ENCODE data around the gene DNM1.

Gene DNM1

DNA sequence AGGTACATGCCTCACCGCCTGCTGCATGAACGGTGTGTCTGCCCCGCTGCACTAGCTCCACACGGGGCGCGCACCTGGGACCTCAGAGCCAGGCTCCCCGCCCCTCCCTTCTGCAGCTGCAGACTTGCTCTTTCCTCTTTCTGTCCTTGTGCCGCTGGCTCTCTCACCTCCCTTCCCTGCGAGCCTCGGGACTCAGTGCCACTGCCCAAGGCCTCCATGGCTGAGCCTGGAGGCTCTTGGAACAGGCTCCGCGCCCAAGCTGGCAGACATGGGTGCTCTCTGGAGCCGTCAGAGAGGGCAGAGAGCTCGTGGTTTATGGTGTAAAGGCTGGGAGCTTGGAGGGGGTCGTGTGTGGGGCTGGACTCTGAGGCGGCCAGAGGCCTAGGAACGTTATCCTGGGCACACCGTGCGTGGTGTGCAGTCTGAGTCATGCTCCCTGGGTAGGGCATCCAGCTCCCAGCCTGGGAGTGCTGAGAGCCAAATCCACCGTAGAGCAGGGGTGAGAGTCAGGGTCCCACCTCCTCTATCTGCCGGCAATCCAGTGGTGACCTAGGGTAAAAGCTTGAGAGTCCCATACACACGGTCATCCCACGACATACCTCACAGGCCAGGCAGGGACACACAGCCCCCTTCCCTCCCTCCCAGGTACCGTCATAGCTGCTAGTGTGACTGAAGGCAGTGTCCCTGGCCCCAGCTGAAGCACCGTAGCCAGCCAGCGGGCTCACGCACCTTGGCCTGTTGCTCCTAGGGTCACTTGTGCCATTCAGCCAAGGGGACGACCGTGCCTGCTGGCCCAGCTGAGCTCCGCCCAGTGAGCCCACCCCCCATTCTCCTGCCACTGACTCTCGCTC lies 50.2 kb downstream of the DNM1 start:
- POLR2A ChIA-PET, result interaction anchor here (0.6 to 2.7 kb wide), 4 partner anchors 8 to 42 kb away, joined by 3 to 7 read pairs (median 4); no protein-coding TSS in a partner anchor
- CTCF ChIA-PET, result interaction anchor here (1.0 to 2.7 kb wide), 6 partner anchors 9 to 136 kb away, joined by 3 to 9 read pairs (median 4); no protein-coding TSS in a partner anchor
- no peak overlapping the region for H3K4me3 ChIP-seq (ENCODE audit: low read depth, low read length)
- TF ChIP-seq CTCF (IDR thresholded peaks at IDR 0.05; ENCODE audit: insufficient read depth, low read length, missing control alignments), result no peak
- no peak for DNase-seq (ENCODE audit: low read depth, low spot score)

DNA sequence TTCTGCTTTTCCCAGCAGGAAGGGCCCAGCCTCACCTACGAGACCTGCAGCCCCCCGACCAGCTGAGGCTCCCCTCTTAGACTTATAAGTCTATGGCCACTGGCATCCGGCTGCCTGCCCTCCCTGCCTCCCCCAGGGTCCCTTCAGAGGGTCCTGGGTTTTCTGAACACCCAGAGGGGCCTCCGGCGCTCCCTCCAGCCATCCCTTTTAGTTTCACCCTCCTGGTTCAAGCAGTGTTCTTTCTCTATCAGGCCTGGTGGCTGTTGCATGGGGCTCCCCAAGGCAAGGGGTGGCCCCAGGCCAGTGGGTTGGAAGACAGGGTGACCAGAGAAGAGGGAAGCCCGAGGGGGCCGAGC lies 50.8 kb downstream of the DNM1 start:
- H3K4me3 ChIP-seq (ENCODE audit: low read depth, low read length), result no peak overlapping the region
- POLR2A ChIA-PET, result interaction anchor here (0.9 to 2.7 kb wide), 3 partner anchors 8 to 20 kb away, joined by 3 to 7 read pairs (median 5); no protein-coding TSS in a partner anchor
- no peak for DNase-seq (ENCODE audit: low read depth, low spot score)
- TF ChIP-seq CTCF (IDR thresholded peaks at IDR 0.05; ENCODE audit: insufficient read depth, low read length, missing control alignments), result no peak
- CTCF ChIA-PET, result interaction anchor here (1.1 to 3.0 kb wide), 4 partner anchors 9 to 56 kb away, joined by 3 to 32 read pairs (median 8); no protein-coding TSS in a partner anchor

GRCh38 chr9:128254362-128254761 lies 51.2 kb downstream of the DNM1 start:
- TF ChIP-seq CTCF (IDR thresholded peaks at IDR 0.05; ENCODE audit: insufficient read depth, low read length, missing control alignments), result no peak
- no peak overlapping the region for H3K4me3 ChIP-seq (ENCODE audit: low read depth, low read length)
- no peak for DNase-seq (ENCODE audit: low read depth, low spot score)
- POLR2A ChIA-PET, result interaction anchor here (0.9 to 2.7 kb wide), 3 partner anchors 8 to 21 kb away, joined by 3 to 7 read pairs (median 5); no protein-coding TSS in a partner anchor
- CTCF ChIA-PET, result interaction anchor here (1.0 to 3.0 kb wide), 8 partner anchors 8 to 56 kb away, joined by 3 to 37 read pairs (median 5); no protein-coding TSS in a partner anchor

GRCh38 chr9:128254855-128255759 lies 51.9 kb downstream of the DNM1 start:
- H3K4me3 ChIP-seq (ENCODE audit: low read depth, low read length), result no peak overlapping the region
- peak; percentile 89 for TF ChIP-seq CTCF (IDR thresholded peaks at IDR 0.05; ENCODE audit: insufficient read depth, low read length, missing control alignments)
- DNase-seq (ENCODE audit: low read depth, low spot score), result no peak
- ChIA-PET CTCF (interaction anchor here (0.8 to 3.0 kb wide), 17 partner anchors 8 to 306 kb away, joined by 3 to 37 read pairs (median 5); no protein-coding TSS in a partner anchor), POLR2A (interaction anchor here (0.9 to 2.7 kb wide), 2 partner anchors 10 to 21 kb away, joined by 3 to 7 read pairs; no protein-coding TSS in a partner anchor)

DNA sequence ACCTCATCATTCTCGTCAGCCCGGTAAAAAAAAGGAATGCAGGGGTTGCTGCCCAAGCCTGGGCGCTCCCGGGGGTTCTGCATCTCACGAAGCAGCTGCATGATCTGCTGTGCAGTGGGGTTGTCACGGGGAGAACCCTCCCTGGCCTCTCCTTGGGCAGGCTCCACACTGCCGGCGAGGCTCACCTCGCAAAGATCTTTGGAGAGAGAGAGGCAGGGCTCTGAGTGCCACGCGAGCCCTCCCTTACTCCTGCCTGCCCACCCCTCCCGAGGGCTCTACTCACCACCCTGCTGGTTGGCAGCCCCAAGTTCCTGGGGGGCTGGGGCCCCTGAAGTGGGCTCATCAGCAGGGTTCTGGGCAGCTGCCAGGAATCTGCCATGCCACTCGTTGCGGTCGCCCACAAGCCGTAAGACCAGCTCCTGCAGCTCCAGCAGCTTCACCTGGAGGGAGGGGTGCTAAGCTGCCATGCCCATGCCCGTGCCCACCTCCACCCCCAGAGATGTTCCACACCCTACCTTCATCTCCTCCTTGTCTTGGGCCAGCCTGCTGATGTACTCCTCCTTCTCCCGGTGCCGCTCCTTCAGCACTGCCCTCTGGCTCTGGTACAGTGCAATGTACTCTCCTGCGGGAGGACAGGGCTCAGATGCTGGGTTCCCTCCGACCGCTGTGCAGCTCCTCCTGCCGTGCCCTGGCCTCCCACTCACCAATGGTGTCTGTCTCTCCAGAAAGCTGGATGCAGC lies 54.1 kb downstream of the DNM1 start:
- ChIA-PET POLR2A (interaction anchor here (1.0 kb wide), 1 partner anchor 12 kb away, joined by 3 read pairs; no protein-coding TSS in a partner anchor), CTCF (interaction anchor here (2.3 to 3.0 kb wide), 2 partner anchors 9 to 21 kb away, joined by 9 to 32 read pairs; no protein-coding TSS in a partner anchor)
- TF ChIP-seq CTCF (IDR thresholded peaks at IDR 0.05; ENCODE audit: insufficient read depth, low read length, missing control alignments), result no peak
- no peak overlapping the region for H3K4me3 ChIP-seq (ENCODE audit: low read depth, low read length)
- DNase-seq (ENCODE audit: low read depth, low spot score), result no peak

Data from AG04449 (cell line).